Astrocyte (in vitro differentiated cells and primary cell): ENCODE data around the gene MYOZ3. TPM values are rescaled to one million over a fixed set of nuclear protein-coding genes. Genes with fewer than 3 reads are reported as not detected.
A peak's percentile ranks its signal among the peaks of the same experiment; 100 is the strongest.

Experiments used
- DNase-seq: peaks from one replicate; pipeline ENCODE4 v3.0.0-alpha.2; 2010; ENCODE audit warnings: low read depth
- FAIRE-seq: peaks from 2 replicates; lab custom pipeline; 2011; peaks lifted over from hg19 to GRCh38; lab: Jason Lieb, UNC
- H2AFZ ChIP-seq: 2 replicates; pipeline ENCODE4 v1.6.0; 2012; ENCODE audit warnings: low read depth, low read length, inconsistent platforms
- H3K27ac ChIP-seq: 2 replicates; pipeline ENCODE4 v1.5.1; 2011; ENCODE audit warnings: low read depth, low read length, inconsistent platforms
- H3K27me3 ChIP-seq: 2 replicates; pipeline ENCODE4 v1.6.0; 2011; ENCODE audit warnings: low read length, inconsistent platforms; ENCODE audit not compliant: insufficient read depth
- H3K36me3 ChIP-seq: 2 replicates; pipeline ENCODE4 v1.5.1; 2011; ENCODE audit warnings: low read length, inconsistent platforms; ENCODE audit not compliant: insufficient read depth
- H3K4me1 ChIP-seq: 2 replicates; pipeline ENCODE4 v1.5.1; 2011; ENCODE audit warnings: low read length, inconsistent platforms; ENCODE audit not compliant: insufficient read depth
- H3K4me2 ChIP-seq: 2 replicates; pipeline ENCODE4 v1.6.0; 2012; ENCODE audit warnings: low read length, inconsistent platforms
- H3K4me3 ChIP-seq: 2 replicates; pipeline ENCODE4 v1.5.1; 2011; ENCODE audit warnings: low read depth, mild to moderate bottlenecking, low read length, inconsistent platforms; ENCODE audit not compliant: insufficient read depth
- H3K79me2 ChIP-seq: 2 replicates; pipeline ENCODE4 v1.6.0; 2012; ENCODE audit warnings: mild to moderate bottlenecking, low read length, inconsistent platforms; ENCODE audit not compliant: insufficient read depth
- H3K9ac ChIP-seq: 2 replicates; pipeline ENCODE4 v1.6.0; 2012; ENCODE audit warnings: mild to moderate bottlenecking, low read length, inconsistent platforms
- H3K9me3 ChIP-seq: 2 replicates; pipeline ENCODE4 v1.5.1; 2012; ENCODE audit warnings: low read depth, mild to moderate bottlenecking, low read length, inconsistent platforms; ENCODE audit not compliant: insufficient read depth
- H4K20me1 ChIP-seq: 2 replicates; pipeline ENCODE4 v1.6.0; 2012; ENCODE audit warnings: low read length, inconsistent platforms; ENCODE audit not compliant: insufficient read depth
- H3K27ac Mint-ChIP-seq: one replicate; pipeline ENCODE4 v1.8.0; 2021; ENCODE audit warnings: mild to moderate bottlenecking, mixed read lengths; ENCODE audit not compliant: unreplicated experiment
- H3K27me3 Mint-ChIP-seq: one replicate; pipeline ENCODE4 v1.8.0; 2021; ENCODE audit warnings: low read depth, mixed read lengths; ENCODE audit not compliant: unreplicated experiment
- H3K36me3 Mint-ChIP-seq: one replicate; pipeline ENCODE4 v1.8.0; 2021; ENCODE audit warnings: low read depth, mixed read lengths; ENCODE audit not compliant: unreplicated experiment
- H3K4me1 Mint-ChIP-seq: one replicate; pipeline ENCODE4 v1.8.0; 2021; ENCODE audit warnings: low read depth, mixed read lengths; ENCODE audit not compliant: unreplicated experiment
- H3K4me3 Mint-ChIP-seq: one replicate; pipeline ENCODE4 v1.8.0; 2021; ENCODE audit warnings: mild to moderate bottlenecking, moderate library complexity, mixed read lengths; ENCODE audit not compliant: unreplicated experiment
- H3K9me3 Mint-ChIP-seq: one replicate; pipeline ENCODE4 v1.8.0; 2021; ENCODE audit warnings: mild to moderate bottlenecking, mixed read lengths; ENCODE audit not compliant: unreplicated experiment
- CTCF ChIP-seq: IDR thresholded peaks from 2 replicates; pipeline ENCODE4 v1.5.1; 2011; ENCODE audit warnings: low read depth, mild to moderate bottlenecking, inconsistent platforms, low read length, moderate library complexity; ENCODE audit not compliant: insufficient read depth
- EZH2 ChIP-seq: IDR thresholded peaks from 2 replicates; pipeline ENCODE4 v1.6.1; 2012; ENCODE audit warnings: mild to moderate bottlenecking, low read length, inconsistent platforms; ENCODE audit not compliant: insufficient read depth
- total RNA-seq: library from RNA; stranded (reverse); gene quantifications from 2 replicates; pipeline ENCODE4 v1.2.1, GENCODE V29; 2021

The MYOZ3 gene
- total RNA-seq, 1 donor from 2014 or later: 5.5 TPM

DNA sequence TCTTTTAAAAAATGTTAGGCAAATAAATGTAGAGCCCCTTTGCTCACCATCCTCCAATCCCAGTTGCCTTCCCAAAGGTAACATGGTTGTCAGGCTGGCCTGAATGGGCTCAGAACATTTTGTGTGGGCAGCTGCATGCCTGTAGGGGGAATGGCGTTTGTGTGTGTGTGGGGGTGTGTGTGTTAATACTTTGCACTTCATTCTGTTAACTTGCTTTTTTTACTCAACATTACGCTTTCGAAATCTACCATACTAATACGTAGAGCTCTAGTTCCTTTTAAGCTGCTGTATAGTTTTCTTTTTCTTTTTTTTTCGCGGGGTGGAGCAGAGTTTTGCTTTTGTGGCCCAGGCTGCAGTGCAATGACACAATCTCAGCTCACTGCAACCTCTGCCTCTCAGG is 14.0 kb downstream of the MYOZ3 start:
- H3K9me3 Mint-ChIP-seq: no peaks in the 10 kb centered on the region
- Histone ChIP-seq H3K4me3 (no peak overlapping the region), H3K79me2 (no peaks in the 10 kb centered on the region), H3K9ac (no peak overlapping the region), H3K36me3 (no peaks in the 10 kb centered on the region), H4K20me1 (no peaks in the 10 kb centered on the region), H3K27me3 (no peaks in the 10 kb centered on the region), H2AFZ (no peak overlapping the region), H3K4me2 (no peak overlapping the region), H3K27ac (no peak overlapping the region), H3K9me3 (no peaks in the 10 kb centered on the region), H3K4me1 (peaks cover 22% of the 10 kb centered on the region)
- H3K27ac Mint-ChIP-seq: peak overlapping the region; percentile 56
- no peaks in the 10 kb centered on the region for H3K27me3 Mint-ChIP-seq
- DNase-seq (no peak), FAIRE-seq (no peak)
- no peak for TF ChIP-seq CTCF
- TF ChIP-seq EZH2: no peak
- H3K4me1 Mint-ChIP-seq: peaks cover 12% of the 10 kb centered on the region
- peaks cover 14% of the 10 kb centered on the region for H3K36me3 Mint-ChIP-seq
- no peak overlapping the region for H3K4me3 Mint-ChIP-seq

- Histone ChIP-seq H3K9me3 (no peaks in the 10 kb centered on the region), H2AFZ (no peak overlapping the region), H3K4me3 (no peak overlapping the region), H3K4me2 (no peak overlapping the region), H4K20me1 (no peaks in the 10 kb centered on the region), H3K79me2 (no peaks in the 10 kb centered on the region), H3K9ac (no peak overlapping the region), H3K4me1 (peaks cover 22% of the 10 kb centered on the region), H3K27me3 (no peaks in the 10 kb centered on the region), H3K27ac (no peak overlapping the region), H3K36me3 (no peaks in the 10 kb centered on the region)
- H3K9me3 Mint-ChIP-seq: no peaks in the 10 kb centered on the region
- FAIRE-seq: no peak
- no peak for TF ChIP-seq CTCF
- TF ChIP-seq EZH2: no peak
- H3K4me3 Mint-ChIP-seq: no peak overlapping the region
- peaks cover 9% of the 10 kb centered on the region for H3K4me1 Mint-ChIP-seq
- peaks cover 14% of the 10 kb centered on the region for H3K36me3 Mint-ChIP-seq
- no peak overlapping the region for H3K27ac Mint-ChIP-seq
- no peak for DNase-seq
- H3K27me3 Mint-ChIP-seq: no peaks in the 10 kb centered on the region
Measured at GRCh38 chr5:150676578-150676977, 15.5 kb downstream of the MYOZ3 start.

DNA sequence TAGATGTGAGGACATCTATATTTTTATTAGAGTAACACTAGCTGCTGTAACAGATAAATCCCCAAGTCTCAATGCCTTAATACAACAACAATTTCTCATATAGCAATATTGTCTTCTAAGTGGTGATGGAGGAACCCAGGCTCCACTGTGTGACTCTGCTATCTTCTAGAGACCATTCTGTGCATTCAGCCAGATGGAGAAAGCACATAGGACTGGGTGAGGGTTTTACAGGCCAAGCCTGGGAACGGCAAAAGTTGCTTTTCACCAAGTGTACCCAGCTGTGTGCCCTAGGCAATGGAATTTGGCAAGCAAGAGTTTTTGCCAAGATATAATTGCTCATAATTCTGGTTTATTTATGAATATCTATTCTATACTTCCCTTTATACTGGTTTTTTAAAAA is 28.1 kb downstream of the MYOZ3 start:
- H3K4me3 Mint-ChIP-seq: no peak overlapping the region
- TF ChIP-seq CTCF (no peak), EZH2 (no peak)
- no peaks in the 10 kb centered on the region for H3K9me3 ChIP-seq
- H3K27me3 ChIP-seq: no peaks in the 10 kb centered on the region
- no peaks in the 10 kb centered on the region for H3K9me3 Mint-ChIP-seq
- H3K4me3 ChIP-seq: no peak overlapping the region
- no peaks in the 10 kb centered on the region for H3K4me1 ChIP-seq
- H3K4me1 Mint-ChIP-seq: no peaks in the 10 kb centered on the region
- no peak overlapping the region for H3K27ac Mint-ChIP-seq
- no peaks in the 10 kb centered on the region for H3K27me3 Mint-ChIP-seq
- no peak overlapping the region for H3K4me2 ChIP-seq
- no peaks in the 10 kb centered on the region for H3K79me2 ChIP-seq
- no peak overlapping the region for H2AFZ ChIP-seq
- peaks cover 39% of the 10 kb centered on the region for H3K36me3 ChIP-seq
- FAIRE-seq (no peak), DNase-seq (no peak)
- H4K20me1 ChIP-seq: peaks cover 14% of the 10 kb centered on the region
- H3K27ac ChIP-seq: no peak overlapping the region
- H3K9ac ChIP-seq: no peak overlapping the region
- peaks cover 13% of the 10 kb centered on the region for H3K36me3 Mint-ChIP-seq
